Neural cell (in vitro differentiated cells): ENCODE results near the gene LRRC8E. TPM values are rescaled to one million over a fixed set of nuclear protein-coding genes. Genes with fewer than 3 reads are reported as not detected.

Experiments
- H2AFZ ChIP-seq: fragments of 200-600, 300-800 bp; sonication (generic), shearing (Covaris generic); 2 replicates; pipeline ENCODE4 v1.6.0; 2014; ENCODE audit warnings: low read depth, mild to moderate bottlenecking, antibody characterized with exemption, low read length, moderate library complexity
- H3F3A ChIP-seq: fragments of 200-600 bp; shearing (Covaris generic); 2 replicates; pipeline ENCODE4 v1.6.1; 2016; ENCODE audit warnings: mild to moderate bottlenecking, moderate library complexity, mixed read lengths, antibody characterized with exemption, low read length; ENCODE audit not compliant: insufficient read depth, poor library complexity, severe bottlenecking
- H3K27ac ChIP-seq: fragments of 200-600, 300-800 bp; sonication (generic), shearing (Covaris generic); 2 replicates; pipeline ENCODE4 v1.5.1; 2014; ENCODE audit warnings: mild to moderate bottlenecking, low read length, moderate library complexity
- H3K27me3 ChIP-seq: fragments of 300-800, 200-600 bp; sonication (generic), shearing (Covaris generic); 2 replicates; pipeline ENCODE4 v1.6.0; 2014; ENCODE audit warnings: mild to moderate bottlenecking, low read depth, low read length, moderate library complexity; ENCODE audit not compliant: insufficient read depth
- H3K36me3 ChIP-seq: fragments of 300-800, 200-600 bp; sonication (generic), shearing (Covaris generic); 2 replicates; pipeline ENCODE4 v1.5.1; 2014; ENCODE audit warnings: mild to moderate bottlenecking, antibody characterized with exemption, low read length, moderate library complexity; ENCODE audit not compliant: insufficient read depth
- H3K4me2 ChIP-seq: fragments of 300-800, 200-600 bp; sonication (generic), shearing (Covaris generic); 2 replicates; pipeline ENCODE4 v1.6.0; 2014; ENCODE audit warnings: mild to moderate bottlenecking, low read length
- H3K4me3 ChIP-seq: fragments of 300-800, 200-600 bp; sonication (generic), shearing (Covaris generic); 2 replicates; pipeline ENCODE4 v1.5.1; 2014; ENCODE audit warnings: mild to moderate bottlenecking, low read length, moderate library complexity
- H3K79me2 ChIP-seq: fragments of 200-600 bp; shearing (Covaris generic); replicated peaks from 2 replicates; pipeline ENCODE4 v1.6.0; 2014; ENCODE audit warnings: mild to moderate bottlenecking, low read length, moderate library complexity; ENCODE audit not compliant: insufficient read depth
- H3K9ac ChIP-seq: fragments of 300-800, 200-600 bp; sonication (generic), shearing (Covaris generic); 2 replicates; pipeline ENCODE4 v1.6.1; 2016; ENCODE audit warnings: mild to moderate bottlenecking, low read length, mixed read lengths
- H3K9me2 ChIP-seq: fragments of 200-600 bp; shearing (Covaris generic); 2 replicates; pipeline ENCODE4 v1.6.1; 2016; ENCODE audit warnings: mild to moderate bottlenecking, low read length, mixed read lengths; ENCODE audit not compliant: insufficient read depth
- H3K9me3 ChIP-seq: fragments of 200-600, 300-800 bp; sonication (generic), shearing (Covaris generic); 2 replicates; pipeline ENCODE4 v1.6.1; 2016; ENCODE audit warnings: mild to moderate bottlenecking, mixed run types, low read length, moderate library complexity, mixed read lengths
- H4K20me1 ChIP-seq: fragments of 200-600 bp; shearing (Covaris generic); 2 replicates; pipeline ENCODE4 v1.6.1; 2016; ENCODE audit warnings: mild to moderate bottlenecking, mixed run types; ENCODE audit not compliant: insufficient read depth
- EP300 ChIP-seq: fragments of 450-650 bp; conservative IDR thresholded peaks from 2 replicates; pipeline ENCODE4 v1.6.1; 2014; ENCODE audit warnings: antibody characterized with exemption, mild to moderate bottlenecking, moderate library complexity; ENCODE audit not compliant: poor library complexity, severe bottlenecking
- EZH2 ChIP-seq: fragments of 200-600, 300-800 bp; shearing (Covaris generic), sonication (generic); IDR thresholded peaks from 2 replicates; pipeline ENCODE4 v1.6.1; 2014; ENCODE audit warnings: antibody characterized with exemption, low read length, borderline replicate concordance, mild to moderate bottlenecking; ENCODE audit not compliant: insufficient read depth, poor library complexity, severe bottlenecking
- MXI1 ChIP-seq: fragments of 450-650 bp; conservative IDR thresholded peaks from 2 replicates; pipeline ENCODE4 v1.6.1; 2014; ENCODE audit warnings: antibody characterized with exemption, mild to moderate bottlenecking; ENCODE audit not compliant: poor library complexity, severe bottlenecking
- POLR2AphosphoS5 ChIP-seq: IDR thresholded peaks from 2 replicates; pipeline ENCODE4 v1.6.1; 2012
- RAD21 ChIP-seq: fragments of 450-650 bp; conservative IDR thresholded peaks from 2 replicates; pipeline ENCODE4 v1.6.1; 2014; ENCODE audit warnings: antibody characterized with exemption, mild to moderate bottlenecking, moderate library complexity
- SMC3 ChIP-seq: fragments of 450-650 bp; conservative IDR thresholded peaks from 2 replicates; pipeline ENCODE4 v1.6.1; 2014; ENCODE audit warnings: antibody characterized with exemption, mild to moderate bottlenecking, moderate library complexity; ENCODE audit not compliant: poor library complexity
- TAF1 ChIP-seq: IDR thresholded peaks from 2 replicates; pipeline ENCODE4 v1.6.1; 2012; ENCODE audit warnings: low read depth
- polyA plus RNA-seq: library from polyadenylated mRNA; depleted of rRNA; stranded (reverse); fragments of >200 nt; gene quantifications from 2 replicates; pipeline ENCODE4 v1.2.3, GENCODE V29; 2014
- TF ChIP-seq, protein P1 (sequence below): IDR thresholded peaks from 2 replicates; pipeline ENCODE4 v1.6.1; 2012; ENCODE audit warnings: borderline replicate concordance
- TF ChIP-seq, protein P2 (sequence below): fragments of 450-650 bp; IDR thresholded peaks from 2 replicates; pipeline ENCODE4 v1.5.1; 2014; ENCODE audit warnings: antibody characterized with exemption, mild to moderate bottlenecking, moderate library complexity; ENCODE audit not compliant: poor library complexity, severe bottlenecking

Gene LRRC8E
- polyA plus RNA-seq, 1 donor from 2014 or later = not detected

DNA sequence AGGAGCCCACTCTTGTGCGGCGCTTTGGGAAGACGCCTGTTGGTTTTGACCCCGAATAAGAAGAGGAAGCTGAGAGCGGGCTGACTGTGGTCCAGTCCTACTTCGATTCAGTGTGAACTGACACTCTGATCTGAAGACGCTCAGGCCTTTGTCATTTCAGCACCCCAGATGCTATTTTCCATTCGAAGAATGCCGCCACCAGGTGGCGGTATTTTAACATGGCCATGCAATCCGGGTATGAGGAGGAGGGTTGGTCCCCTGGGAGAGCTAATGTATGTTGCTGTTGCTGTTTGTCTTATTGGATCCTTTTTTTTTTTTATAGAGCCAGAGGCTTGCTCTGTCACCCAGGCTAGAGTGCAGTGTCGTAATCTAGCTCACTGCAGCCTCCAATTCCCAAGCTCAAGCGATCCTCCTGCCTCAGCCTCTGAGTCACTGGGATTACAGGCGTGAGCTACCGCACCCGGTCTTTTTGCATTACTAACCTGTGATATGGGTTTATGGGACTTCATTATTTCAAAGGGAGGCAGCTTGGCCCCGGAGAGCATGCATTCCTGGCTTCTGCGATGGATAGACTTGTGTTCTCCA is 56.0 kb downstream of the LRRC8E start:
- H3K4me3 ChIP-seq = peak overlapping the region; percentile 86
- H3K27me3 ChIP-seq = no peaks in the 10 kb centered on the region
- peak overlapping the region; percentile 49 for H2AFZ ChIP-seq
- H3K79me2 ChIP-seq = peaks cover 13% of the 10 kb centered on the region
- TF ChIP-seq EZH2 (no peak), MXI1 (peak; percentile 84), TAF1 (no peak), EP300 (no peak), POLR2AphosphoS5 (no peak), RAD21 (peak; percentile 78), SMC3 (peak; percentile 95)
- TF ChIP-seq, protein P1, sequence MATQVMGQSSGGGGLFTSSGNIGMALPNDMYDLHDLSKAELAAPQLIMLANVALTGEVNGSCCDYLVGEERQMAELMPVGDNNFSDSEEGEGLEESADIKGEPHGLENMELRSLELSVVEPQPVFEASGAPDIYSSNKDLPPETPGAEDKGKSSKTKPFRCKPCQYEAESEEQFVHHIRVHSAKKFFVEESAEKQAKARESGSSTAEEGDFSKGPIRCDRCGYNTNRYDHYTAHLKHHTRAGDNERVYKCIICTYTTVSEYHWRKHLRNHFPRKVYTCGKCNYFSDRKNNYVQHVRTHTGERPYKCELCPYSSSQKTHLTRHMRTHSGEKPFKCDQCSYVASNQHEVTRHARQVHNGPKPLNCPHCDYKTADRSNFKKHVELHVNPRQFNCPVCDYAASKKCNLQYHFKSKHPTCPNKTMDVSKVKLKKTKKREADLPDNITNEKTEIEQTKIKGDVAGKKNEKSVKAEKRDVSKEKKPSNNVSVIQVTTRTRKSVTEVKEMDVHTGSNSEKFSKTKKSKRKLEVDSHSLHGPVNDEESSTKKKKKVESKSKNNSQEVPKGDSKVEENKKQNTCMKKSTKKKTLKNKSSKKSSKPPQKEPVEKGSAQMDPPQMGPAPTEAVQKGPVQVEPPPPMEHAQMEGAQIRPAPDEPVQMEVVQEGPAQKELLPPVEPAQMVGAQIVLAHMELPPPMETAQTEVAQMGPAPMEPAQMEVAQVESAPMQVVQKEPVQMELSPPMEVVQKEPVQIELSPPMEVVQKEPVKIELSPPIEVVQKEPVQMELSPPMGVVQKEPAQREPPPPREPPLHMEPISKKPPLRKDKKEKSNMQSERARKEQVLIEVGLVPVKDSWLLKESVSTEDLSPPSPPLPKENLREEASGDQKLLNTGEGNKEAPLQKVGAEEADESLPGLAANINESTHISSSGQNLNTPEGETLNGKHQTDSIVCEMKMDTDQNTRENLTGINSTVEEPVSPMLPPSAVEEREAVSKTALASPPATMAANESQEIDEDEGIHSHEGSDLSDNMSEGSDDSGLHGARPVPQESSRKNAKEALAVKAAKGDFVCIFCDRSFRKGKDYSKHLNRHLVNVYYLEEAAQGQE = no peak
- TF ChIP-seq, protein P2, sequence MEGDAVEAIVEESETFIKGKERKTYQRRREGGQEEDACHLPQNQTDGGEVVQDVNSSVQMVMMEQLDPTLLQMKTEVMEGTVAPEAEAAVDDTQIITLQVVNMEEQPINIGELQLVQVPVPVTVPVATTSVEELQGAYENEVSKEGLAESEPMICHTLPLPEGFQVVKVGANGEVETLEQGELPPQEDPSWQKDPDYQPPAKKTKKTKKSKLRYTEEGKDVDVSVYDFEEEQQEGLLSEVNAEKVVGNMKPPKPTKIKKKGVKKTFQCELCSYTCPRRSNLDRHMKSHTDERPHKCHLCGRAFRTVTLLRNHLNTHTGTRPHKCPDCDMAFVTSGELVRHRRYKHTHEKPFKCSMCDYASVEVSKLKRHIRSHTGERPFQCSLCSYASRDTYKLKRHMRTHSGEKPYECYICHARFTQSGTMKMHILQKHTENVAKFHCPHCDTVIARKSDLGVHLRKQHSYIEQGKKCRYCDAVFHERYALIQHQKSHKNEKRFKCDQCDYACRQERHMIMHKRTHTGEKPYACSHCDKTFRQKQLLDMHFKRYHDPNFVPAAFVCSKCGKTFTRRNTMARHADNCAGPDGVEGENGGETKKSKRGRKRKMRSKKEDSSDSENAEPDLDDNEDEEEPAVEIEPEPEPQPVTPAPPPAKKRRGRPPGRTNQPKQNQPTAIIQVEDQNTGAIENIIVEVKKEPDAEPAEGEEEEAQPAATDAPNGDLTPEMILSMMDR = peak; percentile 98
- H3K27ac ChIP-seq = peak overlapping the region; percentile 91
- H3K9me3 ChIP-seq = no peaks in the 10 kb centered on the region
- no peaks in the 10 kb centered on the region for H3K36me3 ChIP-seq
- no peaks in the 10 kb centered on the region for H4K20me1 ChIP-seq
- H3F3A ChIP-seq = peaks cover 4% of the 10 kb centered on the region
- peak overlapping the region; percentile 71 for H3K4me2 ChIP-seq
- H3K9me2 ChIP-seq = no peaks in the 10 kb centered on the region
- peak overlapping the region; percentile 94 for H3K9ac ChIP-seq

DNA sequence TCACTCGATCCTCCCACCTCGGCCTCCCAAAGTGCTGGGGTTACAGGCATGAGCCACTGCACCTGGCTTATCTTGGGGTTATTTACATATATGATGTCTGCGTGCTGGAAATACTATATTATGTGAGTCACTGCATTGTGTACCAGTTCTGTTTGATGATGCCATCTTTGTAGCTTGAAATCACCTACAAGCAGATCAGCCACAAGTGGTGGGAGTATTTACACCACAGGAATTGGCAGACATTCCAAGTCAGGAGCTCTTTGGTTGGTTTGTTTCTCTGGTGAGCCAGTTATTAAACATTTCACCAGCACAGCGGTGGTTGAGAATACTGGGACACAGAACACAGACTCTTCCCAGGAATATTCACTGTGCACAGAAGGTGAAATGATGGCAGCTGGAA is 59.6 kb downstream of the LRRC8E start:
- no peaks in the 10 kb centered on the region for H4K20me1 ChIP-seq
- no peak overlapping the region for H3K4me2 ChIP-seq
- no peak overlapping the region for H2AFZ ChIP-seq
- no peaks in the 10 kb centered on the region for H3K36me3 ChIP-seq
- H3F3A ChIP-seq = peaks cover 4% of the 10 kb centered on the region
- no peaks in the 10 kb centered on the region for H3K27me3 ChIP-seq
- no peak overlapping the region for H3K9ac ChIP-seq
- H3K9me2 ChIP-seq = no peaks in the 10 kb centered on the region
- peaks cover 1% of the 10 kb centered on the region for H3K79me2 ChIP-seq
- H3K27ac ChIP-seq = no peak overlapping the region
- no peaks in the 10 kb centered on the region for H3K9me3 ChIP-seq
- TF ChIP-seq POLR2AphosphoS5 (no peak), EZH2 (no peak)
- H3K4me3 ChIP-seq = no peak overlapping the region

Other genes starting within 250 kb of the LRRC8E start
- gene RETN, start 219.5 kb upstream of the LRRC8E start, polyA plus RNA-seq = not detected in 2 replicates
- gene MCEMP1, start 211.4 kb upstream of the LRRC8E start, polyA plus RNA-seq = 0.22 TPM in 1 of 2 replicates, not detected in the other
- gene TRAPPC5, start 207.7 kb upstream of the LRRC8E start, polyA plus RNA-seq = 88.5 and 113 TPM in 2 replicates
- not detected in 2 replicates for gene FCER2, start 186.4 kb upstream of the LRRC8E start, polyA plus RNA-seq
- not detected in 2 replicates for gene CLEC4G, start 156.4 kb upstream of the LRRC8E start, polyA plus RNA-seq
- not detected in 2 replicates for gene CD209, start 141.0 kb upstream of the LRRC8E start, polyA plus RNA-seq
- not detected in 2 replicates for gene CLEC4M, start 125.3 kb upstream of the LRRC8E start, polyA plus RNA-seq
- 50.6 and 65.1 TPM in 2 replicates for gene EVI5L, start 58.3 kb upstream of the LRRC8E start, polyA plus RNA-seq
- gene PRR36, start 14.1 kb upstream of the LRRC8E start, polyA plus RNA-seq = 2.5 and 2.7 TPM in 2 replicates
- 9.2 and 13.4 TPM in 2 replicates for gene MAP2K7, start 15.4 kb downstream of the LRRC8E start, polyA plus RNA-seq
- not detected in 2 replicates for gene TGFBR3L, start 26.3 kb downstream of the LRRC8E start, polyA plus RNA-seq
- 12.8 and 13.2 TPM in 2 replicates for gene SNAPC2, start 31.8 kb downstream of the LRRC8E start, polyA plus RNA-seq
- gene CTXN1, start 37.6 kb downstream of the LRRC8E start, polyA plus RNA-seq = 24.7 and 34.1 TPM in 2 replicates
- gene TIMM44, start 55.2 kb downstream of the LRRC8E start, polyA plus RNA-seq = 48.3 and 56.7 TPM in 2 replicates
- gene ELAVL1, start 117.1 kb downstream of the LRRC8E start, polyA plus RNA-seq = 18.4 and 19.1 TPM in 2 replicates
- gene CCL25, start 164.2 kb downstream of the LRRC8E start, polyA plus RNA-seq = 1.9 and 2.4 TPM in 2 replicates